Embryonic facial prominence (tissue), 1 donor: ENCODE measurements around the gene CUL3.

ENCODE experiments used
- DNase-seq: peaks from one replicate; pipeline ENCODE4 v3.0.0-alpha.2; 2016; ENCODE audit errors: extremely low spot score

The CUL3 gene

GRCh38 chr2:224421065-224421464 lies 164.1 kb downstream of the CUL3 start:
- no peak for DNase-seq
